Breast epithelium (tissue), 3 donors: ENCODE results near the gene KMT5C.

ENCODE experiments used
- POLR2A ChIP-seq: fragments of 450-650 bp; IDR thresholded peaks from one replicate; pipeline ENCODE4 v1.6.1; 2016; ENCODE audit warnings: antibody characterized with exemption, mild to moderate bottlenecking, moderate library complexity
- POLR2AphosphoS5 ChIP-seq, 3 donors: sonication (generic); formaldehyde crosslinking; IDR thresholded peaks; one replicate each; pipeline ENCODE4 v1.6.1; 2017; ENCODE audit warnings: antibody characterized with exemption in 3 of 3
- TF ChIP-seq, protein P1 (sequence below), 3 donors: fragments of 450-650 bp; IDR thresholded peaks; one replicate each; pipeline ENCODE4 v1.5.1; 2016 to 2017; ENCODE audit warnings: antibody characterized with exemption in 3 of 3, mild to moderate bottlenecking in 3 of 3, moderate library complexity in 3 of 3

DNA sequence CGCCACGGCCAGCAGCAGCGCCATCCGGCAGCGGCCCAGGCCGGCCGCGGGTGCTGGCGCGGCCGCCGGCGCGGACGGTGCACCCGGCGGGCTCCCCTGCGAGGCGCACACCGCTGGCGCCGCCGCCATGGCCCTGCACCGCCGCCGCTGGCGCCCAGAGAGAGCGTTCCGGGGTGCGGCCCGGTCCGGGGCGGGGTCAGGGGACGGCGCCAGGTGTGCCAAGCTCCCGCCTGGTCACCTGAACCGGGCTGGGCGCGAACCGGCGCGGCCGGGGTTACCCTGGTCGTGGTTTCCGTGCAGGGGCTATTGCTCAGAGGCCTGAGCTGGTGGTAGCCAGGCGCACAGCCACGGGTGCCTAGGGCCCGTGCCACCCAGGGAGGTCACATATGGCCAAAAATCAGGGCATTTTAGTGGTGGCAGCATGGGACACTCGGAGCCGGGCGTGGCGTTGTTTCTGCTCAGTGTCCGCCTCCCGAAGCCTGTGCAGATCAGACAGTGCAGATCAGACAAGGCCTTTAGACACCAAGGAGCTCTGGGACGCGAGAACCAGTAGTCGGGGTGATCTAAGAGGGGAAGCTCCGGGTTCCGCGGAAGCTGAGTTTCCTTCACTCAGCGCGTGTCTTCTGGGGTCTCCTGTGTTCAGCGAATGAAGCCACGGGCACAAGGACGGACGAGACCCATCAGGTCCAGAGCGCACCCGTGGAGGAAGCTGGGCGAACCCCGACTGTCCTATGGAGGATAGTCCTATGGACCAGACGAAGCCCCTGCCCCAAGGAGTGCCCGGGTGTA, 44.6 kb downstream of the KMT5C start, which contains the start of gene TMEM238:
- TF ChIP-seq, protein P1, sequence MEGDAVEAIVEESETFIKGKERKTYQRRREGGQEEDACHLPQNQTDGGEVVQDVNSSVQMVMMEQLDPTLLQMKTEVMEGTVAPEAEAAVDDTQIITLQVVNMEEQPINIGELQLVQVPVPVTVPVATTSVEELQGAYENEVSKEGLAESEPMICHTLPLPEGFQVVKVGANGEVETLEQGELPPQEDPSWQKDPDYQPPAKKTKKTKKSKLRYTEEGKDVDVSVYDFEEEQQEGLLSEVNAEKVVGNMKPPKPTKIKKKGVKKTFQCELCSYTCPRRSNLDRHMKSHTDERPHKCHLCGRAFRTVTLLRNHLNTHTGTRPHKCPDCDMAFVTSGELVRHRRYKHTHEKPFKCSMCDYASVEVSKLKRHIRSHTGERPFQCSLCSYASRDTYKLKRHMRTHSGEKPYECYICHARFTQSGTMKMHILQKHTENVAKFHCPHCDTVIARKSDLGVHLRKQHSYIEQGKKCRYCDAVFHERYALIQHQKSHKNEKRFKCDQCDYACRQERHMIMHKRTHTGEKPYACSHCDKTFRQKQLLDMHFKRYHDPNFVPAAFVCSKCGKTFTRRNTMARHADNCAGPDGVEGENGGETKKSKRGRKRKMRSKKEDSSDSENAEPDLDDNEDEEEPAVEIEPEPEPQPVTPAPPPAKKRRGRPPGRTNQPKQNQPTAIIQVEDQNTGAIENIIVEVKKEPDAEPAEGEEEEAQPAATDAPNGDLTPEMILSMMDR (IDR thresholded peaks at IDR 0.05) = no peak
- TF ChIP-seq POLR2AphosphoS5 (IDR thresholded peaks at IDR 0.05) (no peak), POLR2A (no peak)
